GM12873 (cell line): ENCODE measurements around the gene AGR2.

Source experiments
- TF ChIP-seq, protein P1 (sequence below): IDR thresholded peaks from 2 replicates; pipeline ENCODE4 v1.5.1; 2012; ENCODE audit warnings: low read depth, mild to moderate bottlenecking, moderate library complexity, low read length, control low read depth; ENCODE audit not compliant: insufficient read depth; ENCODE audit errors: missing control alignments

The AGR2 gene

DNA sequence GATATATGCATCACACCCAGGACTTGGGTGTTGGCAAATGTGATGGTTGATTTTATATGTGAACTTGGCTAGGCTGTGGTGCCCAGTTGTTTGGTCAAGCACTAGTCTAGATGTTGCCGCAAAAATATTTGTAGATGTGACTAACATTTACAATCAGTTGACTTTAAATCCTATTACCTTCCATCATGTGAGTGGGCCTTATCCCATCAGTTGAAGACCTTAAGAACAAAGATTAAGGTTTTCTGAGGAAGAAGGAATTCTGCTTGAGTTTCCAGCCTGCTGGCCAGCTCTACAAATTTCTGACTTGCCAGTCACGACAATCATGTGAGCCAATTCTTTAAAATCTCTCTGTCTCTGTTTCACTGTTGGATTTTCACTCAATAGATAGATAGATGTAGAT is 30.9 kb downstream of the AGR2 start:
- TF ChIP-seq, protein P1, sequence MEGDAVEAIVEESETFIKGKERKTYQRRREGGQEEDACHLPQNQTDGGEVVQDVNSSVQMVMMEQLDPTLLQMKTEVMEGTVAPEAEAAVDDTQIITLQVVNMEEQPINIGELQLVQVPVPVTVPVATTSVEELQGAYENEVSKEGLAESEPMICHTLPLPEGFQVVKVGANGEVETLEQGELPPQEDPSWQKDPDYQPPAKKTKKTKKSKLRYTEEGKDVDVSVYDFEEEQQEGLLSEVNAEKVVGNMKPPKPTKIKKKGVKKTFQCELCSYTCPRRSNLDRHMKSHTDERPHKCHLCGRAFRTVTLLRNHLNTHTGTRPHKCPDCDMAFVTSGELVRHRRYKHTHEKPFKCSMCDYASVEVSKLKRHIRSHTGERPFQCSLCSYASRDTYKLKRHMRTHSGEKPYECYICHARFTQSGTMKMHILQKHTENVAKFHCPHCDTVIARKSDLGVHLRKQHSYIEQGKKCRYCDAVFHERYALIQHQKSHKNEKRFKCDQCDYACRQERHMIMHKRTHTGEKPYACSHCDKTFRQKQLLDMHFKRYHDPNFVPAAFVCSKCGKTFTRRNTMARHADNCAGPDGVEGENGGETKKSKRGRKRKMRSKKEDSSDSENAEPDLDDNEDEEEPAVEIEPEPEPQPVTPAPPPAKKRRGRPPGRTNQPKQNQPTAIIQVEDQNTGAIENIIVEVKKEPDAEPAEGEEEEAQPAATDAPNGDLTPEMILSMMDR: no peak

DNA sequence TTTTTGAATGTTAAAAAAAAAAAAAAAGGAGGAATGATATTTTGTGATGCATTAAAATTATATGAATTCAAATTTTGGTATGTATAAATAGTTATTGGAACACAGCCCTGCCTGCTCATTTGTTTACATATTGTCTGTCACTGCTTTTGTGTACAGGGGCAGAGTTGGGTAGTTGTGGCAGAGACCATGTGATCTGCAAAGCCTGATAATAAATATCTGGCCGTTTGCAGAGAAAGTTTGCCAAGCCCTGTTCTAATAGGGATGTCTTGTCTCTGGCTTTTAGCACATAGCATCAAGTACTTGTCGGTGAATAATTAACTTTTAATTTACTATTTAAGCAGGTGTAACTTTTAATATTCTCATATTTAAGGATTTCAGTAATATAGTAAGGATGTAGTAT is 31.5 kb downstream of the AGR2 start:
- TF ChIP-seq, protein P1: no peak

DNA sequence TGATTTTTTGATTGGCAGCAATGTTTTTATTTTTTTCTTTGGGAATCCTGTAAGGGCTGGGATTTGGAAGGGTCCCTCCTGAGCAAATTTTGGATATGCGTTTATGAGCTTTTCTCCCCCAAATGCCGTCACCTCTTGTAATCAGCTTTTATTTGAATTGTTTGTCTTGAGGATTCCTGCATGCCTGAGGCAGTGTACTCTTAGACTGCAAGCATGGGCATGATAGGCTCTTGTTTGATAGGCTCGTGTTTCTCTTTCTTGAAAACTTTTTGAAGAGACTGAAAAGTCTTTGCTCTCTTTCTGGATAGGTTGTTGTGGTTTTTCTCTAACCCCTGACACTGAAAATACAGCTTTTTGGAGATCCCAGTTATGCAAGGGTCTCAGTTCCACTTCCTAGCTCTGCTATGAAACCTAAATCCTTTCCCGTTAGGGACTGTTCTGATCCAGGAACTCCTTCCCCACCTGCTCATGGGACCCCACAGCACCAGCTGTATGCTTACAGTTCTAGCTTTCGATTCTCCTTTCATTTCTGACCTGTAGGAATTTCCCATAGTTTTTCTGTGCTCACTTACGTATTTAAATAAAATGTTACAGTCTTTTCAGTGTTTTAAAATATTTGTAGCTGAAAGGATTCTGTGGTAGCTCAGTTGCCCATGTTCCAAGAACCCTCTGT is 34.0 kb downstream of the AGR2 start:
- TF ChIP-seq, protein P1: no peak

DNA sequence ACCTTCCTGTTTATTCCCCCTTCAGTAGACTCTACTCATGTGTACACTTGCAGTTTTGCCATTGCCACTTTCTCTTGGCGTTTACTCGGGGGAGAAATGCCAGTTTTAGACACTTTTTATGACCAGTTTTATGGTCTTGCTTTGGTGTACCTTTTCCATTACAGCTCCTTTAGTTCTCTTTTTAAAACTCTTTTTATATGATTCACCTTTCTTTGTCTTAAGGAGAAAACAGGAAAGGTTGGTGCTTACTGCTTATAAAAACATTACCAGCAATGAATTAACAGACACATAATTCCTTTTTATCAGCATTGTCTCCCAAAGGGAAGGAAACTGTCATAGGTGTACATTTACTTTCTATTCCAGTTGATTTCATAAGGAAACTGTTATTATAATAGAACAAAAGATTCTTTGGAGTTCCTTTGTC is 39.4 kb downstream of the AGR2 start:
- TF ChIP-seq, protein P1: no peak

DNA sequence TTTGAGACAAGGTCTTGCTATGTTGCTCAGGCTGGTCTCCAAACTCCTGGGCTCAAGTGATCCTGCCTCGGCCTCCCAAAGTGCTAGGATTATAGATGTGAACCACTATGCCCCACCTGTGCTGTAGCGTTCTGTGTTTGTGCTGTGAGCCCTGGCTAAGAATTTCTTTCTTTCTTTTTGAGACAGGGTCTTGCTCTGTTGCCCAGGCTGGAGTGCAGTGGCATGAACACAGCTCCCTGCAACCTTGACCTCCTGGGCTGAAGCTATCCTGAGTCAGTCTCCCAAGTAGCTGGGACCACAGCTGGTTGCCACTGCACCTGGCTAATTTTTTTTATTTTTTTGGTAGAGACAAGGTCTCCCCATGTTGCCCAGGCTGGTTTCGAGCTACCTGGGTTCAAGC is 39.9 kb downstream of the AGR2 start:
- TF ChIP-seq, protein P1: no peak

DNA sequence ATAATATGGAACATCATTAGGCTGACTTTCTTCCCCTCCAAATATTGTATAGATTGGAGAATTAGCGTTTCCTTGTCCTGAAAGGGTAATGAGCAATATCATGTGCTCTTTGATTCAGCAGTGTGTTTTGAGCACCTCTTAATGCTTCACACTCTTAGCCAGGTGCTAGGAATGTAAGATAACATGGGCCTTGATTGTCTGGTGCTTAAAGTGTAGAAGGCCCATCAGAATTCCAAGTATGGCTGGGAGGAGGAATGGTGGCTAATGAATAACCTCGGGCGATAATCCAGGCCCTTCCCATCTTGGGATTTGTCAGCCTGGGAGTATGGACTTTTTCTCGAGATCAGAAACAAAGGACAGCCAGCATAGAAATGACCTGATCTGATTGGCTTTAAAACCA is 42.6 kb downstream of the AGR2 start:
- TF ChIP-seq, protein P1: no peak

DNA sequence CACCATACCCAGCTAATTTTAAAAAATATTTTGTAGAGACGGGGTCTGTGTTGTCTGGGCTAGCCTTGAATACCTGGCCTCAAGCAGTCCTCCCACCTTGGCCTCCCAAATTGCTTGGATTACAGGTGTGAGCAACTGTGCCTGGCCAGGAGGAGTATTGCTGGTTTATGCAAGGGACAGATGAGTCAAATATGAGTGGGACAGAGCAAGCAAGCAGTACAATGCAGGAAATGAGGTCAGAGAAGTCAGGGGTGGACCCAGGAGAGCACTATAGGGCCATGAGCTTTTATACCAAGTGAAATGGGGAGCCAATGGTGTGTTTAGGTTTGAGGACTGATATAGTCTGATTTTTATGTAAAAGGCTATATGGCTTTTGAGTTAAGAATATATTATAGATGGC is 45.0 kb downstream of the AGR2 start:
- TF ChIP-seq, protein P1: no peak
